M059J (cell line): Measurements from ENCODE around the gene MAP3K1. TPM values are rescaled to one million over a fixed set of nuclear protein-coding genes. Genes with fewer than 3 reads are reported as not detected.
"Not testable (repeated sequence)": the region's sequence is repeated elsewhere in the genome, so short reads cannot be mapped to it uniquely, and the experiment has no call there.

Experiments
- DNase-seq: peaks from one replicate; pipeline ENCODE4 v3.0.0-alpha.2; 2012; ENCODE audit warnings: low read depth
- total RNA-seq: library from RNA; depleted of rRNA; stranded (reverse); fragments of >200 nt; shearing (Covaris generic); gene quantifications from 2 replicates; pipeline ENCODE4 v1.2.3, GENCODE V29; 2014; rRNA removed

The MAP3K1 gene
- total RNA-seq = 10.2 and 15.4 TPM in 2 replicates

DNA sequence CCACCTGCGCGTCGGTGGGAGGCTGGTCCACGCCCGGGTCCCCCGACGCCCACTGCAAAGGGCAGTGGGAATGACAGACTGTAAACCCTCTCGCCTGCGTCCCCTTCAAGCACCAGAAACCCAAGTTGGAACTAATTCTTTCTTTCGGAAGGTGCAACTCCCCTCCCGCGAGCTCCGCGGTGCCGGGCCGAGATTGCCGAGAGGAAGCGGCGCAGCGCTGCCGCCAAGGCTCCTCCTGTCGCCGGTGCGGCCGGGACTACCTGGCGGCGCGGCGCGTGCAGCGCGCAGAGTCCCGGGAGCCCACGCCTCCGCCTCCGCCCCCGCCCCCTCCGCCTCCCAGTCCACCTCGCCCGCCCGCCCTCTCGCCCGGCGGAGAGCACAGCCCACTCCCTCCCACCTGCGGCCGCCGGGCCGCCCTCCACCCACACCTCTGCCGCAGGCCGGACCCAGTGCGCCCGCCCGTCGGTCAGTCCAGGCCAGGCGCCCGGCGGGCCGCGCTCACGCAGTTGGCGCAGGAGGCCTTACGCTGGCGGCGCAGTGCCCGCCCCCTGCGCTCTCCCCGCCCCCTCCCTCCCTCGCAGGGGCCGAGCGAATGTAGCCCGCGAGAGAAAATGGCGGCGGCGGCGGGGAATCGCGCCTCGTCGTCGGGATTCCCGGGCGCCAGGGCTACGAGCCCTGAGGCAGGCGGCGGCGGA is at the start of gene MAP3K1:
TSS of gene MAP3K1 (plus strand) at position 587 of the 695 bp plus-strand sequence. CDS start at position 612, 25 bp downstream.
- DNase-seq = peak; percentile 80

DNA sequence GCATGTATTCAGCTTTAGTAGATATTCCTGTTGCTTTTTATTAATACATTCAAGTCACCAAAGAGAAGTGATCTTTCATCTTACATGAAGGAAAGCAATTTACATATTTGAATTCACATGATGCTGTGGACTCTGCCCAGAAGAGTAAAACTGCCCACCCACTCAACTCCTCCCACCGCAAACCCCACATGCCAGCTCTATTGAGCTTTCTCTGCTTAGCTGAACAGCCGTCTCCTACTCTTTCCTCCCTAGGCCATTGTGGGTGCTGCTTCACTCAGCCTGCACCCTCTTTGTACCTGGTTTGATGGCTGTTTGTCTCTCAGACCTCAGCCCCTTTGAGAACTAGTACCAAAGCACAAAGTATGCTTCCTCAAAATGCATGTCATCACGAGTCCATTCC is 48.4 kb upstream of the MAP3K1 start:
- DNase-seq = no peak

DNA sequence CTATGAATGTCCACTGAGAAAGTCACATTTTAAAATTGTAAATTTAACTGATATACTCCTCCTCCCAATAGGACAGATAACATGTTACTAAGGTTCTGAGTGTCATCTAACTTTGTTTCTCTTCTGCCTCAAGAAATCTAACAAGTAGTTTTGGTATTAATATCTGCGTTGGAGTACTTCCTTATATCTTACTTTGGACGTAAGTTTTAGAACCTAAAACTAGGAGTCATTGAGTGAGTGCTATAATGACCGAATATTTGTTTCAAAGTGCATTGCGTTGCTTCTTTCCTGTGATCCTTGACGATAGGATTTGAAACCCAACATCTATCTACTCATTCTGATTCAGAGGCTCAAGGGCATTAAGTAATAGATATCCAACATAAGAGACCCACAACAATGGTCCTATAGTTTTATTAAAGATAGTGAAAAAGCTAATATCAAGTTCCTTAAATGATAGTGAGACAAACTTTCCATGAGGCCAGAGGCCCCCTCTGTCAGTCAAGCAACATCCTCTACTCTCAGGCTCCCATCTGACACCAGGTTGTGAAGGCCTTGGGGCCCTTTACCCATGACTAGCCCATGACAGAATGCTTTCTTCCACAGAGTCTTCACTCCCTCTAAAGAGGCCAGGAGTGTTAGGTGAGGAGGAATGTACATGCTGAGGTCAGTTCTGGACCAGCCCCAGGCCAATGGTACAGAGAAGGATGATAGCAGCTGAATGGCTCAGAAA is 45.3 kb upstream of the MAP3K1 start:
- DNase-seq = no peak

DNA sequence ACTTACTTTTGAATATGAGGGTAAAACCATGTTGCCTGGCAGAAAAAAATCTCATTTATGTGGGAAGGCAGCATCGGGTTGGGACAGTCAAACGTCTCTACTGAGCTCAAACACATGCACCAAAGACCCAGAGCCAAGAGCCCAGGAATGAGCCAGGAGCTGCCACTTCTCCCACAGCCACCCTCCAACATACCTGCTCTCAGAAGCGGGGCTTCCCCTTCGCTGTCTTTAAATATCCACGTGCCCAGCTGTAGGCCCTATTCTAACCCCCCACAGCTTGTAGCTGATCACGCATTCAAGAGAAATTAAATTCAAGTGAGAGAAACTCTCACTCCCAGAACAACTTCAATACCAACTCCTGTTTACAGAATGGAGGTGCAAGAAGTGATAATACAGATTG is 42.6 kb upstream of the MAP3K1 start:
- no peak for DNase-seq

DNA sequence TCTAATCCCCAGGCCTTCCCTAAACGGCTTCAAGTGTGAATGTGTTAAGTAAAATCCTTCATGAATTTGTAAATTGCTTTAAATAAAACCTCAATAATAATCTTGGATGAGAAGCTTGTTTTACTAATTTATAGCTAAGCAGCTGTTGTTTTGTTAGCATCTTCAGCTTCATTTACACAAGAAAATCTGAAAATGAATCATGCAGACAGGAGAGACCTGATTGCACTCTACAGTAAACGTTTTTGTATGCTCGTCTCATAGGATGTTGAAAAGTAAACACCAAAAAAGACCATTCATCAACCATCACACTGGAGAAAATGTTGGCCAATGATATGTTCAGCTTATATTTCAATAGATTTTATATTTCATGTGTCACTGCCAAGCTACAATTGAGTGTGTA is 40.4 kb upstream of the MAP3K1 start:
- DNase-seq = no peak

DNA sequence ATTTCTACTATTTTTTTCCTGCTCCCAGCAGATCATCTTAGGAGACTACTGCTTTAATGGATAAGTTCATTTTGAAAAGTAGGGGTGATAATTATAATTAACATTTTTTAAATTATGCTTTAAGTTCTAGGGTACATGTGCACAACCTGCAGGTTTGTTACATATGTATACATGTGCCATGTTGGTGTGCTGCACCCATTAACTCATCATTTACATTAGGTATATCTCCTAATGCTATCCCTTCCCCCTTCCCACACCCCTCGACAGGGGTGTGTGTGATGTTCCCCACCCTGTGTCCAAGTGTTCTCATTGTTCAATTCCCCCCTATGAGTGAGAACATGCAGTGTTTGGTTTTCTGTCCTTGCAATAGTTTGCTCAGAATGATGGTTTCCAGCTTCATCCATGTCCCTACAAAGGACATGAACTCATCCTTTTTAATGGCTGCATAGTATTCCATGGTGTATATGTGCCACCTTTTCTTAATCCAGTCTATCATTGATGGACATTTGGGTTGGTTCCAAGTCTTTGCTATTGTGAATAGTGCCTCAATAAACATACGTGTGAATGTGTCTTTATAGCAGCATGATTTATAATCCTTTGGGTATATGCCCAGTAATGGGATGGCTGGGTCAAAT is 39.0 kb upstream of the MAP3K1 start:
- DNase-seq = not testable (repeated sequence)

DNA sequence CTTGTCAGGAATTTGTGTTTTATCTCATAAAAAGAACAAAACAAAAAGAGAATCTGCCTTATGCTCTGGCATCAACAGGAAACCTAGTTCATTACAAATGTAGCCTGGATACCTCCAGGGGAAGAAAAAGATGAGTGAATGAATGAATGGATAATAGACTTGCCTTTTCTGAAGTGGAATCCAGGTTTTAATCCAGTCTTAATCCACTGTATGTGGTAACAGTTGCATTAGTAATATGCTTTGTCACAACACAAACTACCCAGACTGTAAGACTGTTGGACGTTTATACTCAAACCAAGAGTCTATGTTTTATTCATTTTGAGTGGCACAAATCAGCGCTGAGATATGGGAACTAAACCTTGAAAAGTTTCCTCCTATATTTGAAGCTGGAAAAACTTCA is 32.1 kb upstream of the MAP3K1 start:
- DNase-seq = no peak

DNA sequence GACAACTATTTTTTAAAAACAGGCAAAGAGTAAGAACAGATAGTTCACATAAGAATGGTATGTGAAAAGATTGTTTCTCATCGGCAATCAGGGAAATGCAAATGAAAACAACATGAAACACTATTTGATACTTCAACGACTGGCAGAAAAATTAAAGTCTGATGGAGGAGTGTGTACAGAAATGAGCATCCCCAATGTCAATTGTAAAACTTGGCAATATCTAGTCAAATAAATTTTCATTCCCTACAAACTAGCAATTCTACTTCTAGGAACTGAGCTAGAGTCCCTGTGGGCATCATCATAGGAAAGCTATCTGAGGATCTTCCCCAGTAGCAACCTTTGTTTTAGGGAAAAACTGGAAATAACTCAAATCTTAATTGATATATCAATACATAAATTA is 29.0 kb upstream of the MAP3K1 start:
- no peak for DNase-seq

DNA sequence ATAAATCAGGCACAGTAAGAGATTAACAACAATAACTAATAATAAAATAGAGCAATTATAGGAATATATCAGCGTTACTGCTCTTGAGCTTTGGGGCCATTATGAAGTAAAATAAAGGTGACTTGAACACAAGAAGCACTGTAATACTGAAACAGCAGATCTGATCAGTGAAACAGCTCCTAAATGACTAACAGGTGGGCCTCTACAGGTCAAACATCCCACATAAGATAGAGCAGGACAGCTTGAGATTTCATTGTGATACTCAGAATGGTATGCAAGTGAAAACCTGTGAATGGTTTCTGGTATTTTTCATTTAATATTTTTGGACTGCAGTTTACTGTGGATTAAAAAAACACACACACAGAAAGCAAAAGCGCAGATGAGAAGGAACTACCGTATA is 24.0 kb upstream of the MAP3K1 start:
- no peak for DNase-seq

DNA sequence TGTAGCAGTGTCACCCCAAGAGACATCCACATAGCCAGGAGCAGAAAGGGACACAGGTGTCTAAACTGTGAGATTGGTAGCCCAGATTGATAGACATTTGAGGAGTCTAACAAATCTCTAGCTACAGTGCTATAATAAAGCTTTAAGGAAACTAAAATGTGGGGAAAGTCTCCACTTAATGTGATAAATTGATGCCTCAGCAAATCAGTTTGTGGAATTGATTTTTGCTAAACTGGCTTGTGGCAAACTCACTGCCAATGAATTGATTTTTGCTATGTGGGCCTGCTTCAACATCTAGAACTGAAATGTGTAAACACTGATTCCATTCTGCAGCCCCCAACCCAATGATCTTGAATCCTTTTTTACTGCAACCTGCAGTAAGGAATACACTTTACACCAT is 16.8 kb upstream of the MAP3K1 start:
- no peak for DNase-seq

DNA sequence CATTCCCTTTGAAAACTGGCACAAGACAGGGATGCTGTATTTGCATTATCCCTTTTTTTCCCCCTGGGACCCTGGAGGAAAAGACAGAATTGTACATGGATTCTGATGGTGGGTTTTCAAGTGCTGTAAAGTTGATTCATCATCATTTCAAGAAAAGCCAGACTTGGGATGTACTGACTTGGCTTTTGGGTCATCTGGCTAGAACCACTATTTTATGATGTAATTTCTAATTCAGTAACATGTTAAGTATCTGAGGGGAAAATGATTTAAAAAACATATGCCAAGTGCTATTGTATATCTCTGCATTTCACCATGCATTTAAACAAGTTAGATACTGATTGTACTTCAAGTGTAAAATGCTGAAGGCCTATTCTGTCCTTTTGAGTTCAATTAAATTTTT is 15.2 kb upstream of the MAP3K1 start:
- DNase-seq = no peak

DNA sequence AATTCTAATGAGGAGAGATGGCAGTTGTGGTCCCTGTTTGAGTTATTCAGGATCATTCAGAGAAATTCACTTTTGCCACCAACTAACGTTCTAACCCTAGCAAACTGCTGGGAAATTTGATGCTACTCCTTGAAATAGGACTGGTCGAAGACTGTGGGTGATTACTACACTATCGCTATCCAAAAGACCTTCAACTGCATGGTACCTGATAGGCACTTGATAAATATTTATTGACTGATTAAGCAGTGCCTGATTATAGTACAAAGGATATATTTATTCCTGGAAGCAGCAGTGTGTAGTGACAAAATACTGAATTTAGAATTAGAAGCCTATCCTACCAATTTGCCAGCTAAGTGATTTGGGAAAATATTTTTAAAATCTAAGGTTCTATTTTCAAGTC is 14.1 kb upstream of the MAP3K1 start:
- DNase-seq = no peak

DNA sequence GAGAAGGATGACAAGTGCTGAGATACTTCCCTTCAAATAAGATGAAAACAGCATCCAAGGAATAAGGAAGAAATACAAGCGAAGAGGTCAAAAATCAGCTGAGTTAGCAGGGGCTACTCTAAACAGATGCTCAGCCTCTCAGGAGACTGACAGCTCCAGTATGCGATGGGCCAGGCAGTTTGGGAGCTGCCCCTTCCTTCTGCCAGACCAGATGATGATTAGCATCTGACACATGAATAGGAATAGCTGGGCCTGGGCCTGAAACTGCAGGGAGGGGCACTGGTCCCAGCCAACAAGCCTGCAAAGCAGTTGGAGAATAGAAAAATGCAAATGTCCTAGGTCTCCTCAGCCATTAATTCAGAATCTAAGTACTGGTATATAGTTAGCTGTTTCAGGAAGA is 13.1 kb upstream of the MAP3K1 start:
- no peak for DNase-seq

DNA sequence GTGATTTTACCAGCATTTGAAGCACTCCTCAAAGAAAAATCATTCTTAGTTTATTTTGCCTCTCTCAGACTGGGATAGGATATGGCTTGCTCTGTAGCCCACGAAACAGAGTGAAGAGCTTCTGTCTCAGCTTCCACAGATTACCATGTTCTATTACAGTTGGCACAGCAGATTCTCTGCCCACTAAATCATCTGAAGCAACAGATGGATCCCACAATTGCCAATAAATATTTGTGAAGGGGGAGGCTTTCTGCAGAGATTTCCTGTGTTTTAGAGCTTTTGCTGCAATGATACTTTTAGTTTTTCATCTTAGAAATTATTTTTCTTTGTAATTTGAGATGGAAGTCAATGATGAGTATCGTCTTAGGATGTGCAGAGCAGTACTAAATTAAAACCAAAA is 12.3 kb upstream of the MAP3K1 start:
- no peak for DNase-seq

DNA sequence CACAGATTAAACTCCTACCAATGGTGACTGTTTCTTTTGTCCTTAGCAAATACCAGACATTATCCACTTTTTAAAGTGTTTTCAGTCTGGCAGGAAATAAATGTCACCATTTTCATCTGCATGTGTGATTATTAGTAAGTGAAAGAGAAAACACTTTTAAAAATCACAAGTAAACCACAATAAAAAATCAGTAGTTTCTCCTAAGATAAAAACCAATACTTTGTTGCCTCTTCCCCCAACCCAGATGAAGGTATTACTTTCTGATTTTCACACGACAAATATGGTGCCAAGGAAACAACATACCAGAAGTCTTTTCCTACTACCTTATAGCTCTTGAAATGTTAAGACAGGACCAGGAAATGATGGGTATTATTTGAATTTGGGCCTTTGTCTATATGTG is 11.5 kb upstream of the MAP3K1 start:
- DNase-seq = no peak

DNA sequence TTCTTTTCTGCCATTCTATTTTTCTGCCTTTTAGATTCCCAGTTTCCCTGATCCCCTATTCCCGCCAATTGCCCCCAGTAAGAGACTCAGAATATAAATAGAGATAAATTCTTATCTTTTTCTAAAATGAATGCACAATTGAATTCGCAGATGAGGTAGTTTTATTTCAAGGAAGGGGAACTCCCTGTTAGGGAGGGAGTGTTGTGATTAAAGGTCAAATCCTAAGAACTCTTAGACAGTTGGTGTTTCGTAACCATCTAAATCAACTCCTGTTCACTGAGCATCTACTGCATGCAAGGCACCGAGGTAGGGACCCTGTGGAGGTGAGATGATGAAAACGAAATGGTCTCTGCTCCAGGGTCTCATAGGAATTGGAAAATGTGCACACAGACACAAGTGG is 7.7 kb upstream of the MAP3K1 start:
- DNase-seq = no peak

DNA sequence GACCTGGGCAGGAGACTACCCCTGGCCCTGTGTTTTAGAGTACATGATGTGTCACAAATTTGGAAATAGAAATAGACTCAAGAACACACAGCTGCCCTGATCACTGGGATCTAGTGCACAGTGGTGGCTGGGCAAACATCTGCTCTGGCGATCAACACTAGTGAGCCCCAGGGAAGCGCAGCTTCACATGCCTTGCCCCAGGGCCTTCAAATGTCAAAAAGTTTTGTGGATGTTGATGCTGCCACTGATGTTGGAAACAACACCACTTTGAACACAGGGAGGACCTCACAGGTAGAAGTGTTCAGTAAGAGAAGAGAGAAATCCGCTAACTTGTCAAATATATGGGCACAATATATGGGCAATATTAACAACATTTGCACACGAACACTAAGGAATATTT is 7.1 kb upstream of the MAP3K1 start:
- no peak for DNase-seq

DNA sequence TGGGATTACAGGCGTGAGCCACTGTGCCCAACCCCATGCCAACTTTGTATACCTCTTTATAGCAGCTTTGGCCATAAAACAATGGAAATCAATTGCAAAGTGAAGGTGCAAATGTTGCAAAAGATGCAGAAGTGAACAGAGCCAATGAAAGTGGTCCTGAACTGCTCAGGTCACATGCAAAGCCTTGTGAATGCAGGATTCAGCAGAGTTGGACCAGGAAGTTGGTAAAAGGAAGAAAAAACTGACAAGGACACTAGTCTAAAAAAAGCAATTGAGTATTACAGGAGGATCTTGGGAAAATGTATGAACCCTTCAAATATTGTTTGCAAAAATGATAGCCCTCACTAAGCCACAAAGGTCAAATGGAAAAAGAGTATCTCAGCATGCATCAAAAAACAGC is 4.5 kb upstream of the MAP3K1 start:
- DNase-seq = no peak

DNA sequence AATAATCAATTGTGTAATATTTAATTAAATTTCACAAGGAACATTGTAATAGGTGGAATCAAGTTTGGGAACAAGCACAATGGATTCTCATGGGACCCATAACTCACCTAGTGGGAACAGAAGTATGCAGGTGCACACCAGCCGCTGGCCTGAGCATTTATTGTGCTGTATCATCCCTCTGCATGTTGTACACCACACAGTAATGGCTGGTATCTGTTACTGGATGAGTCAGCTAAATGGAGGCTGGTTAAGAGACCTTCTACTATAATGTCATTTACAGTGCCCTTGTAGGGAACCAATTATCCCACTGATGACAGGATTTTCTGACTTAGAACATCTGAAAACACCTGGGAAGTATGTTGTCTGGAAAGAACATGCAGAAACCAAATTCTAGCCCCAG is 3.2 kb upstream of the MAP3K1 start:
- peak; percentile 47 for DNase-seq

DNA sequence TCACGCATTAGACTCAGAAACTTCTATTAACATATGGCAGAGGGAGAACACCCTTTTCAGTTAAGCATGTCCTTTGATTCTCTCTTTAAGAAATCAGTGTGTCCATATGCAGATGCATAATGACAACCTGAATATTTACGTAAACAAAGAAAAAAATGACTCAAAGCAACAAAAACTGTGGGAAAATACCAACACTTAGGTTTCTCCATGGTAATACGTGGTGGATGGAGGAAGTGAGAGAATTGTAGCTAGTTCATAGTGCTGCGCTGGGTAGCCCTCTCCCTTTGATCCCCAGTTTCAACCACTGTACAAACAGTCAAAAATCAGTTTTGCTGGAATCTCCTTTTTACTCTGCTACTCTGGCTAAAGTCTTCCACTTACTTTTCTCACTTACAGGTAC is 2.0 kb upstream of the MAP3K1 start:
- no peak for DNase-seq

DNA sequence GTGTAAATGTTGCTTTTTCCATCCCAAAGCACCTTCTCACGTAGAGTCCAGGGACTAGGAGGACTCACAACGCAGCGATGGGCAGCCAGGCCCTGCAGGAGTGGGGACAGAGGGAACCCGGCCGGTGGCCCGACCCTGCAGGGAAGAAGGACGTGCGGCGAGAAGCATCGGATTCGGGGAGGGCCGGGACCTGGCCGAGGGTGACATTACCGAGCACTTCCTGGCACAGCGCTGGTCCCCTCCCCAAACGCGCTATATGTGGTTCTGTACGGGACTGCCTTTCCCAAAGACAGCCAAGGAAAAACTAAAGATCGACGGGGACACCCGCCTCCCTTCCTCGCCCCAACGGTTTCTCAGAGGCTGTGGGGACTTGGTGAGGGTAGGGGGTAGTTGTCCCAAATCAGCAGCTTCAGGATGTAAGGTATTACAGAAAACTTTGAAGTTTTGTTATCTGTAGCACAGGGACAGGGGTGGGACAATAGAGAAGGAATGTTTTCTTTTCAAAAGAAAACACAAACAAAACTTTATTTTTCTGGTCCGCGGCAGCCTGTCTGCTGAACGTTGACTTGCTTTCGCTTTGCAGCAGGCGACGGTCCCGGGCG is 887 bp upstream of the MAP3K1 start:
- peak; percentile 50 for DNase-seq

DNA sequence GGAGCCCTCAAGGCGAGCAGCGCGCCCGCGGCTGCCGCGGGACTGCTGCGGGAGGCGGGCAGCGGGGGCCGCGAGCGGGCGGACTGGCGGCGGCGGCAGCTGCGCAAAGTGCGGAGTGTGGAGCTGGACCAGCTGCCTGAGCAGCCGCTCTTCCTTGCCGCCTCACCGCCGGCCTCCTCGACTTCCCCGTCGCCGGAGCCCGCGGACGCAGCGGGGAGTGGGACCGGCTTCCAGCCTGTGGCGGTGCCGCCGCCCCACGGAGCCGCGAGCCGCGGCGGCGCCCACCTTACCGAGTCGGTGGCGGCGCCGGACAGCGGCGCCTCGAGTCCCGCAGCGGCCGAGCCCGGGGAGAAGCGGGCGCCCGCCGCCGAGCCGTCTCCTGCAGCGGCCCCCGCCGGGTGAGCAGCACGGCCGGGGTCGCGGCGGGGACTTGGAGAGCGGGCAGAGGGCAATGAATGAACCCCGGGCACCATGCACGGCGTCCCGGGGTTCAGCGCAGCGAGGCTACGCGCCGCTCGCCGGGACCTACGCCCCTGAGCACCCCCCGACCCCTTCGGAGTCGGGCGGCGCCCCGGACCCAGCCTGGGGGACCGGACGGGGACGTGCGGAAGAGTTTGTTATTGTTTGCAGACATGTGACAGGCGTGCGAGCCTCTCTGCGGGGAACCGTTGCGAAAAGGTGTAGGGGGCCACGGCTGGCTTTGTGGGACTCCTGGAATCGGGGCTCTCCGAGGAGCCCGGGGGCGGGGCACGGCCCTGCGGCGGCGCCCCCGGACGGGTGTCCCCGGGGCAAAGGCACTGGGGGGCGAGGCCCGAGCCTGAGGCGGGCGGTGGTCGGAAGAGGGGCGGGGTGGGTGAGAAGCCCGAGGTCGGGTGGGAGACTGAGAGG is 553 bp downstream of the MAP3K1 start:
- DNase-seq = peak; percentile 47
